AG04449 (cell line): Measurements from ENCODE around the gene DVL1.
A peak's percentile ranks its signal among the peaks of the same experiment; 100 is the strongest.

Experiments
- CTCF ChIA-PET: fragments of 350-600 bp; formaldehyde crosslinking; extraction: SDS; loops from one replicate; lab custom pipeline; 2021; ENCODE audit warnings: antibody characterized with exemption; lab: Yijun Ruan, JAX
- POLR2A ChIA-PET: fragments of 400-600, 350-600 bp; formaldehyde crosslinking; extraction: SDS; loops from one replicate; lab custom pipeline; 2020; ENCODE audit warnings: antibody characterized with exemption, inconsistent platforms; lab: Yijun Ruan, JAX
- DNase-seq: peaks from one replicate; pipeline ENCODE4 v3.0.0-alpha.2; 2010; ENCODE audit warnings: low read depth, low spot score
- H3K4me3 ChIP-seq: 2 replicates; pipeline ENCODE4 v1.5.1; 2011; ENCODE audit warnings: low read depth, mild to moderate bottlenecking, control low read depth, low read length
- TF ChIP-seq, protein P1 (sequence below): IDR thresholded peaks from one replicate; pipeline ENCODE4 v1.5.1; 2011; ENCODE audit warnings: mild to moderate bottlenecking, moderate library complexity, low read length, control low read depth, inconsistent platforms; ENCODE audit not compliant: insufficient read depth; ENCODE audit errors: missing control alignments

The DVL1 gene

DNA sequence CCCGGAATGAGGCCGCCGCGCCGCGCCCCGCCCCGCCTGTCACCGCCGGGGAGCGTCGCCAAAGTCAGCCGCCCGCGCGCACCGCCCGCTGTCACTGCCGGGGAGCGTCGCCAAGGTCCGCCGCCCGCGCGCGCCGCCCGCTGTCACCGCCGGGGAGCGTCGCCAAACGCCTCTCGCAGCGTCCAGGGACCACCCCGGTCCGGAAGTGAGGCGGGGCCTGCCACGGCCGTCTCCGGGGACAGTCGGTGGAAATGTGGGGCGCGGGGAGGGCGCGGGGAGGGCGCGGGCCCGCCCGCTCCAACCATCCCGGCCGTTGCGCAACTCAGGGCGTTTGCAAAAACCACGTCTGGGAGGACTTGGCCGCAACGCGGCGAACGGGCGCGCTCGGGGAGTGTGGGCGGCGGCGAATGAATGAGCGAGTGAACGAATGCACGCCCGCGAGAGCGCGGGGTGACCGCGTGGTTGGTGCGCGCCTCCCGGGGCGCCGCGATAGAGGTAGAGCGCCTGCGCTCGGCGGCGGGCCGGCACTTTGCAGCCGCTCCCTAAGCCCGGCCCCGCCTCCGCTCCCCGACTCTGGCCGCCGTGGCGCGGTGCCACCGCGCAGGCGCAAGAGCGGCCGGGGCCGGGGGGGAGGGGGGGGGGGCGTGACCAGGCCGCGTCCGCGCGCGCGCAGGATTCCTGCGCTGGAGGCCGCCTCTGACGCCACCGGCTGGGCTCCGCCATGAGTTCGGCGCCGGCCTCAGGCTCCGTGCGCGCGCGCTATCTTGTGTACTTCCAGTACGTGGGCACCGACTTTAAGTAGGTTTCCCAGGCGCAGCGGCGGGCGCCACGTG is 41.1 kb downstream of the DVL1 start, which contains the start of the genes ACAP3 and PUSL1:
TSS of gene ACAP3 (minus strand) at position 8 of the 833 bp plus-strand sequence. CDS start 115 bp downstream, outside the sequence.
TSS of gene PUSL1 (plus strand) at position 675 of the 833 bp plus-strand sequence. CDS start at position 722, 47 bp downstream.
- ChIA-PET POLR2A (no interaction called here), CTCF (no interaction called here)
- DNase-seq, result peak; percentile 63
- H3K4me3 ChIP-seq, result peak within 1 kb of the TSS; percentile 69
- TF ChIP-seq, protein P1, sequence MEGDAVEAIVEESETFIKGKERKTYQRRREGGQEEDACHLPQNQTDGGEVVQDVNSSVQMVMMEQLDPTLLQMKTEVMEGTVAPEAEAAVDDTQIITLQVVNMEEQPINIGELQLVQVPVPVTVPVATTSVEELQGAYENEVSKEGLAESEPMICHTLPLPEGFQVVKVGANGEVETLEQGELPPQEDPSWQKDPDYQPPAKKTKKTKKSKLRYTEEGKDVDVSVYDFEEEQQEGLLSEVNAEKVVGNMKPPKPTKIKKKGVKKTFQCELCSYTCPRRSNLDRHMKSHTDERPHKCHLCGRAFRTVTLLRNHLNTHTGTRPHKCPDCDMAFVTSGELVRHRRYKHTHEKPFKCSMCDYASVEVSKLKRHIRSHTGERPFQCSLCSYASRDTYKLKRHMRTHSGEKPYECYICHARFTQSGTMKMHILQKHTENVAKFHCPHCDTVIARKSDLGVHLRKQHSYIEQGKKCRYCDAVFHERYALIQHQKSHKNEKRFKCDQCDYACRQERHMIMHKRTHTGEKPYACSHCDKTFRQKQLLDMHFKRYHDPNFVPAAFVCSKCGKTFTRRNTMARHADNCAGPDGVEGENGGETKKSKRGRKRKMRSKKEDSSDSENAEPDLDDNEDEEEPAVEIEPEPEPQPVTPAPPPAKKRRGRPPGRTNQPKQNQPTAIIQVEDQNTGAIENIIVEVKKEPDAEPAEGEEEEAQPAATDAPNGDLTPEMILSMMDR, result no peak

DNA sequence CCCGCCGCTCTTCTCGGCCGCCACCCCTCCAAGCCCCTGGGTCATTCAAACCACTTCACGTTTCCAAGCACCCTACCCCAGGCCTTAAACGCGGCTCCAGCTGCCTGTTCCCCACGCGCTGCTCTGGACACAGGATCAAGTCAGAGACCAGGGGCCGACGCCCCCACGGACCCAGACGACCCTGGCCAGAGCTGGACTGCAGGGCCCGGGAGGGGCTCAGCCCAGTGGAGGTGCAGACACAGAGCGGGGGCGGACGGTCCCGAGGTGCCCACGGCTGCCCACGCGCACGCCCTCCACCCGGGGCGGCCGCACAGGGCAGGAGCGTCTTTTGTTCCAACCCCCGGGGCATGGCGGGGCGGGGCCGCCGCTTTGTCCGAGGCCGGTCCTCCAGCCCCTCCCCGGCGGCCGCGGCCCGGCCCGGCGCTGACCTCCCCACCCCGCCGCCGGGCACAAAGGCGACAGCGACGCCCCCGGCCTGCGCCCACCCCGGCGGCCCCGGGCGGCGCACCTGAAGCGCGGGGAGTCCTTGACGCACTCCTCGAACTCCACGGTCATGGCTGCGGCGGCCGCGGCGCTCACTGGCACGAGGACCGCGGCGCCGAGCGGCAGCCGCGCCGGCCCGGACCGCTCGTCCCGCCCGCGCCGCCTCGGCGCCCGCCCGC is 41.8 kb downstream of the DVL1 start:
- POLR2A ChIA-PET, result no interaction called here
- TF ChIP-seq, protein P1, result no peak
- CTCF ChIA-PET, result interaction anchor here (0.9 kb wide), 1 partner anchor 185 kb away, joined by 3 read pairs; no protein-coding TSS in a partner anchor
- DNase-seq, result no peak
- peak overlapping the region; percentile 68 for H3K4me3 ChIP-seq

DNA sequence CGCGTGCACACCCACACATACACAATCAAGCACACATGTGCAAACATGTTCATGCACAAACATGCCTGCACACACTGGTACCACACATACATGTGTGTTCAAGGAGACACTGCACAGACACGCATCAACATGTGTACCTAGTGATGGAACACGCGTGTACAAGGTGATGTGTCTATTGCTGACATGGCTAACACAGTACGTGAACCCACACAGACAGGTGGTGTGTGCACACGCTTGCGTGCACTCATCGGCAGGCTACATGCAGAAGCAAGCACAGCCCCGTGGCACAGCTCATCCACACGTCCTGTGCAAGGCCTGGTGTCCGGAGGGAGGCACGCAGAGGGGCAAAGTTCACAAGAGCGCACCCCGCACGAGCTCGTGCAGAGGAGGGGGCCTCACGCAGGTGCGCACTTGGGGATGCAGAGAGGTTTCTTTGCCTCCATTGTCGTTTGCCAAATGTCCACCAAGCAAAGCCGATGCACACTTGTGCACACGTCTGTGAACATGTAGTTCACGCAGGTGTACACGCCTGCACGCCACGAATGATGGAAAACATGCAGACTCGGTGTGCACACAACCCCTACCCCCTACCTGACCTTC is 42.5 kb downstream of the DVL1 start:
- H3K4me3 ChIP-seq, result peak overlapping the region; percentile 68
- ChIA-PET POLR2A (no interaction called here), CTCF (interaction anchor here (0.9 kb wide), 1 partner anchor 184 kb away, joined by 3 read pairs; no protein-coding TSS in a partner anchor)
- TF ChIP-seq, protein P1, result no peak
- DNase-seq, result no peak

DNA sequence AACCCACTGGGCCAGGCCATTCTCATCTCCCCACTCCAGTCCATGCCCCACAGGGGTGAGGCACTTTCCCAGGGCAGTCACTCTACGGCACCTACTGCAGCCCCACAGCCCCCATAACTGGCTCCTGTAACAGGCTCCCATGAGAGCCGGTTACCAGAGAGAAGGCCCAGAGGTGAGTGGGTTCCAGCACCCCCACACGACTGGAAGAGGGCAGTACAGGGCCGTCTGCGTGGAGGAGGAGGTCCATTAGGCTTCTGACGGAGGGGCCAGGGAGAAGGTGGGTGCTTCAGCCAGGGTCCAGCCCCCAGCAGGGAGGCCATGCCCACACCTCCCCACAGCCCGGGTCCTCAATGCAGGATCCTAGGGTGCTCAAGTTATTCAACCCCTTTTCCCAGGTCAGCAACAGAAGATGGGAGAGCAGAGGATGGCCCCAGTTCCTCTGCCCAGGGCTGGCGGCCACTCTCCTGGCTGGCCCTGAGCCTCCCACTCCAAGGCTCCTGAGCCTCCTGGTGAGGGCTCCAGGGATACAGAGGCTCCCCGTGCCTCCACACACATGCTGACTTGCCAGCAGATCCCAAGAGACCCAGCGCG is 43.1 kb downstream of the DVL1 start:
- ChIA-PET CTCF (interaction anchor here (0.9 to 2.1 kb wide), 3 partner anchors 17 to 184 kb away, joined by 3 to 16 read pairs (median 3); no protein-coding TSS in a partner anchor), POLR2A (interaction anchor here (1.3 kb wide), 1 partner anchor 16 kb away, joined by 4 read pairs; no protein-coding TSS in a partner anchor)
- no peak for DNase-seq
- peak overlapping the region; percentile 68 for H3K4me3 ChIP-seq
- TF ChIP-seq, protein P1, result peak; percentile 45

DNA sequence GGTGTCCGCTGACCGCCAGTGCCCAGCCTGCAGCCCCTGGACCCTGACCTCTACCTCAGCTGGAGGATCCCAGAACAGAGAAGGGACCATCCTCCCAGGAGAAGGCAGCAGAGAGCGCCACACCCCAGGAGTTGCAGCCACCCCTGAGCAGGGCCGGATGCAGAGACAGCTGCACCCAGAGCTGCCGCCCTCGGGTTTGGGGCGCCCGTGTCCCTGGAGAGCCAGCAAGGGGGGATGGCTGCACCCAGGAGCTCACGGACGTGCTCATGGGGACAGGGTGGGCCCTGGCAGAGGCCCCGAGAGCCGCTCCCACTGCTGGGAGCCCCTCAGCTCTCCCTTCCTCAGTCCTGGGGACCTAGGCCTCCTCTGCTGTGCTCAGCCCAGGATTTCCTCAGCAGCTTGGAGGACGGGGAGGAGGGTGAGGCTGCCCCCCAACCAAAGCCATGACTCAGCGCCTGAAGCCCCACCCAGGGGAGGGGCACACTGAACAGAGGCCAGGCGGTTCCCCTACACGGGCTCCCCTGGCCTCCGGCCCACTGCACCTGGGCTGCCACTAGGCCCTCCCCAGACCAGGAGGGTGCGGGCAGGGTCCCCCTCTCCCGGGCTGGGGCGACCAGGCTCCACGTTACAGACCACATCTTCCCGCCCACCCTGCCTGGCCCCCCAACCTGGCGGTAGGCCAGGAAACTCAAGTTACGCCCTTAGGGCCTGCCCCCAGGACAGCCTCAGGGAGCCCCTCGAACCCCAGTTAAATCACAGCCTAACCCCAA is 43.7 kb downstream of the DVL1 start:
- ChIA-PET CTCF (interaction anchor here (0.9 to 2.1 kb wide), 7 partner anchors 15 to 183 kb away, joined by 3 to 16 read pairs (median 4); partner anchors contain the start of gene UBE2J2), POLR2A (interaction anchor here (0.6 to 1.3 kb wide), 5 partner anchors 11 to 70 kb away, joined by 3 to 4 read pairs (median 4); partner anchors contain the start of gene AURKAIP1)
- peak overlapping the region; percentile 68 for H3K4me3 ChIP-seq
- no peak for DNase-seq
- TF ChIP-seq, protein P1, result peak; percentile 6
